ENCODE results near the gene YBEY. TPM values are rescaled to one million over a fixed set of nuclear protein-coding genes. Genes with fewer than 3 reads are reported as not detected.
A peak's percentile ranks its signal among the peaks of the same experiment; 100 is the strongest.

Gene YBEY
- total RNA-seq, 1 donor from 2014 or later = 17.1 TPM

DNA sequence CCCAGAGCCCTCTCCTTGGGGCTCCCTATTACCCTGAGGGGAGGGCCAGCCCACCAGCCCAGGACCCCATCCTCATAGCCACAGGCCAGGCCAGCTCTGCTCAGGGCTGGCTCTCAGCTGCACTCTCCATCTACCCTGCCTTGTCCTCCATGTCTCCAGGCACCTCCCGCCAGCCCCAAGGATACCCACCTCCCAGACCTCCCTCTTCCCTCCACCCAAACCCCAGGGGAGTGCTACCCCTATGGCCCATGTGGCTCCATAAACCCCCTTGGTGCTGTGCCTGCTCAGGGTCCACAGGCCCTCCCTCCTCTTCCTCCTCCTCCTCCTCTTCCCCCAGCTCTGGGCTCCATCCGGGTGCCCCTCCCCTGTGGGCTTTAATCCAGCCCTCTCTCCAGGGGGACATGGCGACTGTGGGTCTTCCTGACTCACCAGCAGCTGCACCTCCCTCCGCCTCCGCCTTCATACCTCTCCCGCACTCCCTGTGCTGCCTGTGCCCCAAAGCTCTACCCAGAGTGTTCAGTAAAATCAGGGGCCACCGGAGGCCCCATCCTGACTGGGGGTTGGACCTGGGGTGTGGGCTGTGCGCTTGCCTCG, 9.1 kb downstream of the YBEY start:
- H3K27me3 ChIP-seq (ENCODE audit: low read depth) = peaks cover 9% of the 10 kb centered on the region
- TF ChIP-seq, protein P1, sequence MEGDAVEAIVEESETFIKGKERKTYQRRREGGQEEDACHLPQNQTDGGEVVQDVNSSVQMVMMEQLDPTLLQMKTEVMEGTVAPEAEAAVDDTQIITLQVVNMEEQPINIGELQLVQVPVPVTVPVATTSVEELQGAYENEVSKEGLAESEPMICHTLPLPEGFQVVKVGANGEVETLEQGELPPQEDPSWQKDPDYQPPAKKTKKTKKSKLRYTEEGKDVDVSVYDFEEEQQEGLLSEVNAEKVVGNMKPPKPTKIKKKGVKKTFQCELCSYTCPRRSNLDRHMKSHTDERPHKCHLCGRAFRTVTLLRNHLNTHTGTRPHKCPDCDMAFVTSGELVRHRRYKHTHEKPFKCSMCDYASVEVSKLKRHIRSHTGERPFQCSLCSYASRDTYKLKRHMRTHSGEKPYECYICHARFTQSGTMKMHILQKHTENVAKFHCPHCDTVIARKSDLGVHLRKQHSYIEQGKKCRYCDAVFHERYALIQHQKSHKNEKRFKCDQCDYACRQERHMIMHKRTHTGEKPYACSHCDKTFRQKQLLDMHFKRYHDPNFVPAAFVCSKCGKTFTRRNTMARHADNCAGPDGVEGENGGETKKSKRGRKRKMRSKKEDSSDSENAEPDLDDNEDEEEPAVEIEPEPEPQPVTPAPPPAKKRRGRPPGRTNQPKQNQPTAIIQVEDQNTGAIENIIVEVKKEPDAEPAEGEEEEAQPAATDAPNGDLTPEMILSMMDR (IDR thresholded peaks at IDR 0.05; ENCODE audit: borderline replicate concordance) = no peak
- no peak overlapping the region for H3K4me3 ChIP-seq
- peaks cover 34% of the 10 kb centered on the region for H3K4me1 ChIP-seq
- H3K9me3 ChIP-seq (replicated peaks) = no peaks in the 10 kb centered on the region
- peak; percentile 42 for DNase-seq
- peak overlapping the region; percentile 86 for H3K27ac ChIP-seq (replicated peaks)
- intact Hi-C loops (cut with micrococcal nuclease) = no loop called here
- peaks cover 19% of the 10 kb centered on the region for H3K36me3 ChIP-seq

DNA sequence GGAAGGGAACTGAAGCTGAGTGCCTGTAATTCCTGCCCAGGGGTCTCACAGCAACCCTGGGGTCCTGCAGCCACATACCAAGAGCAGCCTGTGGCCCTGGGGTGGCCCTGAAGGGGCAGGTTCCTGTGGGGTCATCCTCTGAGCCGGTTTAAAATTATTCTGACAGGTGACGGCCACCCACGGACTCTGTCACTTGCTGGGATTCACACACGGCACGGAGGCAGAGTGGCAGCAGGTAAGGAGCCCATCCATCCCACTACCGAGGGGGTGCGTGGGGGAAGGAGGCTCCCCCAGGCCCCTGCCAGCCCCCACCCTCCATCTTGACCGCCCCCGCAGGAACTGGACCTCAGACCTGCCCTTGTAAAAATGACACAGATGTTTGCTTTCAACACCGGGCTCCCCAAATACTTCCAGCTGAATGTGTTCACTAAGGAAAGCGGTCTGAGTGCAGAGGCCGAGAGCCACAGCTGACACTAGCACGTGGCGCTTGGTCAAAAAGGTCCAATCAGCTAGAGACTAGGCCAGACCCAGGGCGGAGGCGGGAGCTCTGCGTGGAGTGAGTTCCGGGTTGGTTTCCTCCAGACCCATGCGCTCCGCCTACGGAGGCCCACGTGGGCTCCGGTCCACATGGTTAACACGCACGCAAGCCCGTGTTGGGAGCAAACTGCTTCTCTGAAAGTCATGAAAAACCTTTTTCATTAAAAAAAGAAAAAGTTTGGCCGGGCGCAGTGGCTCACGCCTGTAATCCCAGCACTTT, 10.0 kb downstream of the YBEY start:
- Histone ChIP-seq H3K9me3 (replicated peaks) (no peaks in the 10 kb centered on the region), H3K36me3 (peaks cover 19% of the 10 kb centered on the region), H3K4me1 (peaks cover 34% of the 10 kb centered on the region), H3K27me3 (ENCODE audit: low read depth) (peaks cover 9% of the 10 kb centered on the region), H3K27ac (replicated peaks) (peak overlapping the region; percentile 86), H3K4me3 (peak overlapping the region; percentile 70)
- intact Hi-C loops (cut with micrococcal nuclease) = no loop called here
- TF ChIP-seq, protein P1 (IDR thresholded peaks at IDR 0.05; ENCODE audit: borderline replicate concordance) = no peak
- peak; percentile 92 for DNase-seq

DNA sequence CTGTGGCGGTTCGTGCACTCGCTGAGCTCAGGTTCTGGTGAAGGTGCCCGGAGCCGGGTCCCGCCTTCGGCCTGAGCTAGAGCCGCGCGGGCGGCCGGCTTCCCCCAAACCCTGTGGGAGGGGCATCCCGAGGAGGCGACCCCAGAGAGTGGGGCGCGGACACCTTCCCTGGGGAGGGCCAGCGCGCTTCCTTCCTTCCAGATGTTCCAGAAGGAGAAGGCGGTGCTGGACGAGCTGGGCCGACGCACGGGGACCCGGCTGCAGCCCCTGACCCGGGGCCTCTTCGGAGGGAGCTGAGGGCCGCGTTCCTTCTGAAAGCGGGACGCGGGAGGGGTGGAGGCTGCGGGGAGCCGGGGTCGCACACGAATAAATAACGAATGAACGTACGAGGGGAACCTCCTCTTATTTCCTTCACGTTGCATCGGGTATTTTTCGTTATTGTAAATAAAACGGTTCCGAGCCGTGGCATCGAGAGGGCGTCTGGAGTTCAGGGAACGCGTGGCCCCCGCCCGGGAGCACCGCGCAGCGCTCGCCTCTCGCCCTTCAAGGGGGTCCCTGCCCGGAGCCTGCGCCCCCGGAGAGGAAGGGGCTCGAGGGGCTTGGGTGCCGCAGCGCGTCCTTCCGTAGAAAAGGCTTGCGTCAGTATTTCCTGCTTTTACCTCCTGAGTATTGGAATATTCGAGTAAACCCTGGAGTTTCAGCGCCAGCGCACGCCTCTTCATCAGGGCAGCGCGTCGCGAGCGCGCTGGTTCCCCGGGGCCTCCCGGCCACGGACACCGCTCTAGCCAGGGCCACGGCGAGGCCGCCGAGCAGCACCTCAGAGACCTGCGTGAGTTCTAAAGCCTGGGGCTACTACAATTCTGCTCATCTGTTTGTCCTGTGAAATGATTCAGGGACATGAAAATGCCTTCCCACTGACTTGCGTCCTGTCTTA, 11.5 kb downstream of the YBEY start:
- Histone ChIP-seq H3K27me3 (ENCODE audit: low read depth) (peaks cover 9% of the 10 kb centered on the region), H3K27ac (replicated peaks) (peak overlapping the region; percentile 86), H3K4me1 (peaks cover 34% of the 10 kb centered on the region), H3K36me3 (peaks cover 7% of the 10 kb centered on the region), H3K9me3 (replicated peaks) (no peaks in the 10 kb centered on the region), H3K4me3 (peak overlapping the region; percentile 70)
- intact Hi-C loops (cut with micrococcal nuclease) = no loop called here
- peak; percentile 38 for DNase-seq
- TF ChIP-seq, protein P1 (IDR thresholded peaks at IDR 0.05; ENCODE audit: borderline replicate concordance) = no peak

DNA sequence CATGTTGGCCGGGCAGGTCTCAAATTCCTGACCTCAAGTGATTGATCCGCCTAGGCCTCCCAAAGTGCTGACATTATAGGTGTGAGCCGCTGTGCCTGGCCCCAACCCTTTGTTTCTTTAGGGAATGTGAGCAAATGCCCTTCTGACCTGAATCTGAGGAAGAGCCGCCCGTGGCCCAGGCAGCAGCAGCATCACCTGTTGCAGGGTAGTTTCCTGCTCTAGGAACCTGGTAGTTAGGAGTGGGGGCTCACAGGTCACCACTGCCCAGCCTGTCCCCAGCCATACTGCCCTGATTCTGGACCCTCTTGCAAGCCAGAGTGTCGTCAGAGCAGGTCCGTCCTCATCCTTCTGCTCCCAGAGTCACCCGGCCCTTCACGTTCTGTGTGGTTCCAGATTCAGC, 13.0 kb downstream of the YBEY start:
- no peak overlapping the region for H3K27ac ChIP-seq (replicated peaks)
- TF ChIP-seq, protein P1 (IDR thresholded peaks at IDR 0.05; ENCODE audit: borderline replicate concordance) = no peak
- no peaks in the 10 kb centered on the region for H3K9me3 ChIP-seq (replicated peaks)
- no peak overlapping the region for H3K4me3 ChIP-seq
- H3K4me1 ChIP-seq = peaks cover 34% of the 10 kb centered on the region
- intact Hi-C loops (cut with micrococcal nuclease) = no loop called here
- H3K36me3 ChIP-seq = peaks cover 7% of the 10 kb centered on the region
- no peak for DNase-seq
- peaks cover 9% of the 10 kb centered on the region for H3K27me3 ChIP-seq (ENCODE audit: low read depth)

DNA sequence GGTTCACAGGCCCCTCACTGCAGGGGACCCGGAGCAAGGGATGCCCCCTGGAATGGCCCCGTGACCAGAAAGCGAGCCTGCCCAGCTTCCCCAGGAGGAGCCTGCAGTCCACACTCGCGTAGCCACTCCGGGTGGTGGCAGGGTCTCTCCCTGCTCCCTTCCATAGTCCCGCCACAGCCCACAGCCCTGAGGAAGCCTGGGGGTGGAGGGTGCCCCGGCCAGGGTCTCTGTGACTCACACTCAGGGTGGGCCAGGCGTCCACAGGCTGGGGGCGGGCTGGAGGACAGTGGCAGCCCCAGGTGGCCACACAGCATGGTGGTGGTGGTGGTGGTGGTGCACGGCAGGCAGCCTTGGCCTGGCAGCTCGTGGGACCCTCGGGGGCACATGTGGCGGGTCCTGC, 15.6 kb downstream of the YBEY start:
- intact Hi-C loops (cut with micrococcal nuclease) = no loop called here
- DNase-seq = no peak
- TF ChIP-seq, protein P1 (IDR thresholded peaks at IDR 0.05; ENCODE audit: borderline replicate concordance) = no peak
- Histone ChIP-seq H3K27ac (replicated peaks) (no peak overlapping the region), H3K4me1 (peaks cover 14% of the 10 kb centered on the region), H3K9me3 (replicated peaks) (no peaks in the 10 kb centered on the region), H3K4me3 (no peak overlapping the region), H3K27me3 (ENCODE audit: low read depth) (peaks cover 9% of the 10 kb centered on the region), H3K36me3 (peaks cover 7% of the 10 kb centered on the region)

All from left ventricle myocardium inferior (tissue), 1 donor.